GM12891 (cell line): ENCODE data around the gene TBC1D26.

Experiments
- POLR2A ChIP-seq: IDR thresholded peaks from 2 replicates; pipeline ENCODE4 v1.6.1; 2011; ENCODE audit warnings: low read depth, low read length, control low read depth
- POLR2AphosphoS5 ChIP-seq: IDR thresholded peaks from 2 replicates; pipeline ENCODE4 v1.6.1; 2011; ENCODE audit warnings: low read depth, low read length, control low read depth

DNA sequence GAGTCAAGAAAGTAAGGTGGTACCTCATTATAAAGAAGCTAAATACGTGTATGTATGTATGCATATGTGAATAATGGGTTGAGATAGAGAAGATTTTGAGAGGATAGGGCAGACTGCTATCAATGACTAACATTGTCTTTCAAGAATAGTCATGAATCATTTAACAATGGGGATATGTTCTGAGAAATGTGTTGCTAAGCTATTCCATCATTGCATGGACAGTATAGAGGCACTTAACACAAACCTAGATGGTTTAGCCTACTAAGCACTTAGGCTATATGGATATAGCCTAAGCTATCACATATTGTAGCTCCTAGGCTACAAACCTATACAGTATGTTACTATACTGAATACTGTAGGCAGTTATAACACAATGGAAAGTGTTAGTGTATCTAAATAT, 45.2 kb downstream of the TBC1D26 start:
- TF ChIP-seq POLR2AphosphoS5 (no peak), POLR2A (no peak)
